Esophagus squamous epithelium (tissue), 4 donors: Measurements from ENCODE around the gene KRT77.

Source experiments
- CTCF ChIP-seq, 6 experiments: fragments of 450-650 bp in 4 of 6; fragments of 200-600 bp in 2 of 6; sonication (generic) in 2 of 6; IDR thresholded peaks; one replicate each; pipeline ENCODE4 v1.5.1; 2016 to 2019; ENCODE audit warnings: antibody characterized with exemption in 6 of 6, mild to moderate bottlenecking in 4 of 6, moderate library complexity in 4 of 6
- POLR2A ChIP-seq, 4 donors: fragments of 450-650 bp; IDR thresholded peaks; one replicate each; pipeline ENCODE4 v1.6.1; 2017; ENCODE audit warnings: antibody characterized with exemption in 4 of 4, mild to moderate bottlenecking in 4 of 4, moderate library complexity in 3 of 4

GRCh38 chr12:52722680-52723079 is 19.4 kb upstream of the KRT77 start:
- TF ChIP-seq CTCF (IDR thresholded peaks at IDR 0.05) (no peak), POLR2A (IDR thresholded peaks at IDR 0.05) (no peak)
